ENCODE data around the gene YOD1. TPM values are rescaled to one million over a fixed set of nuclear protein-coding genes. Genes with fewer than 3 reads are reported as not detected.

YOD1 gene
- total and polyA plus RNA-seq, 2 donors (not counting 3 experiments of a cell fraction or from before 2014, with no cell fraction given): 1.2 to 5.9 TPM

DNA sequence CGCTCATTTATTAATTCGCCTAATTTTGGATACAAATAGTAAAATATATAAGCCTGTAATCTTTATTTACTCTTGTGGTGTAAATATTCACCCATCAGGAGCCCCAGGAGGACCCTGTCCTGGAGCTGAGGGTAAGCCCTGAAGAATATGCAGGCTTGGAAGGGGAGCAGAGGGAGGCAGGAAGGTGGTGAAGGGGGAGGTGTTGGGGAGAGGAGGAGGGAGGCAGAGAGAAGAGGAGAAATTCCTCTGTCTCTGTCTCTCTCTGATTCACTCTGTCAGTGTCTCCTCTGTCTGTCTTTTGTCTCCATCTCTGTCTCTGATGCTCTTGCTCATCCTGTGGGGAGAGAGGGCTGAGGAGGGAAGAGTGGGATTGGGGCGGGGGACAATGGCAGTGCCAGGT, 34.9 kb upstream of the YOD1 start:
- Histone ChIP-seq H3K27ac (ENCODE audit: insufficient read depth, low read depth, low read length) (no peak overlapping the region), H3K27me3 (ENCODE audit: control insufficient read depth in 2 of 2, insufficient read depth in 2 of 2, low read length in 2 of 2) (peaks cover 2 to 3% of the 10 kb centered on the region in 2 experiments), H3K4me2 (ENCODE audit: insufficient read depth, low read length) (no peak overlapping the region), H3K36me3 (ENCODE audit: control insufficient read depth in 2 of 2, extremely low read depth in 1 of 2, insufficient read depth in 2 of 2, low read length in 2 of 2) (no peaks in the 10 kb centered on the region), H3K4me1 (ENCODE audit: control insufficient read depth, extremely low read depth, insufficient read depth, low read length) (no peaks in the 10 kb centered on the region), H3K9me3 (replicated peaks; ENCODE audit: control insufficient read depth, insufficient read depth, low read length) (no peaks in the 10 kb centered on the region), H3K79me2 (ENCODE audit: control insufficient read depth, insufficient read depth, low read length) (no peaks in the 10 kb centered on the region), H4K20me1 (replicated peaks; ENCODE audit: control insufficient read depth, extremely low read depth, insufficient read depth, low read length) (no peaks in the 10 kb centered on the region), H3K9me1 (replicated peaks; ENCODE audit: control insufficient read depth, extremely low read depth, insufficient read depth, low read length) (no peaks in the 10 kb centered on the region), H3K9ac (replicated peaks; ENCODE audit: extremely low read depth, insufficient read depth, low read length) (no peak overlapping the region), H2AFZ (ENCODE audit: low read depth, low read length) (no peak overlapping the region), H3K4me3 (replicated peaks in 1 of 3; ENCODE audit: insufficient read depth in 1 of 3, low read depth in 1 of 3, low read length in 3 of 3) (no peak overlapping the region)
- POLR2A ChIA-PET: no interaction called here
- DNase-seq (ENCODE audit: low read depth, low spot score) (no peak), FAIRE-seq (no peak)
- no TSS peak for BruUV-seq (replicated peaks)
- dilution Hi-C loops (cut with MboI; ENCODE audit: extremely low pct_ligation_motif_present, low sequenced_read_pairs): no loop called here
- CTCF ChIA-PET: interaction anchor here (5.0 kb wide), 1 partner anchor 320 kb away, joined by 181 read pairs; no protein-coding TSS in a partner anchor
- intact Hi-C loops (cut with micrococcal nuclease): no loop called here
- TF ChIP-seq, protein P1, sequence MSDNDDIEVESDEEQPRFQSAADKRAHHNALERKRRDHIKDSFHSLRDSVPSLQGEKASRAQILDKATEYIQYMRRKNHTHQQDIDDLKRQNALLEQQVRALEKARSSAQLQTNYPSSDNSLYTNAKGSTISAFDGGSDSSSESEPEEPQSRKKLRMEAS (IDR thresholded peaks at IDR 0.05; ENCODE audit: insufficient read depth, insufficient read length): no peak
- TF ChIP-seq POLR2A (IDR thresholded peaks at IDR 0.05; ENCODE audit: low read depth, low read length): no peak
- TF ChIP-seq, protein P2, sequence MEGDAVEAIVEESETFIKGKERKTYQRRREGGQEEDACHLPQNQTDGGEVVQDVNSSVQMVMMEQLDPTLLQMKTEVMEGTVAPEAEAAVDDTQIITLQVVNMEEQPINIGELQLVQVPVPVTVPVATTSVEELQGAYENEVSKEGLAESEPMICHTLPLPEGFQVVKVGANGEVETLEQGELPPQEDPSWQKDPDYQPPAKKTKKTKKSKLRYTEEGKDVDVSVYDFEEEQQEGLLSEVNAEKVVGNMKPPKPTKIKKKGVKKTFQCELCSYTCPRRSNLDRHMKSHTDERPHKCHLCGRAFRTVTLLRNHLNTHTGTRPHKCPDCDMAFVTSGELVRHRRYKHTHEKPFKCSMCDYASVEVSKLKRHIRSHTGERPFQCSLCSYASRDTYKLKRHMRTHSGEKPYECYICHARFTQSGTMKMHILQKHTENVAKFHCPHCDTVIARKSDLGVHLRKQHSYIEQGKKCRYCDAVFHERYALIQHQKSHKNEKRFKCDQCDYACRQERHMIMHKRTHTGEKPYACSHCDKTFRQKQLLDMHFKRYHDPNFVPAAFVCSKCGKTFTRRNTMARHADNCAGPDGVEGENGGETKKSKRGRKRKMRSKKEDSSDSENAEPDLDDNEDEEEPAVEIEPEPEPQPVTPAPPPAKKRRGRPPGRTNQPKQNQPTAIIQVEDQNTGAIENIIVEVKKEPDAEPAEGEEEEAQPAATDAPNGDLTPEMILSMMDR (IDR thresholded peaks at IDR 0.05; ENCODE audit: extremely low read depth in 1 of 2, insufficient read depth in 1 of 2, low read depth in 1 of 2, low read length in 2 of 2): no peak
- TF ChIP-seq JUN (IDR thresholded peaks at IDR 0.05; ENCODE audit: borderline replicate concordance, insufficient read depth, insufficient read length, low read depth): no peak
- TF ChIP-seq EZH2 (IDR thresholded peaks at IDR 0.05; ENCODE audit: borderline replicate concordance, low read depth, low read length, severe bottlenecking): no peak
- TF ChIP-seq MYC (IDR thresholded peaks at IDR 0.05; ENCODE audit: low read depth, low read length): no peak
- no peak for TF ChIP-seq FOS (IDR thresholded peaks at IDR 0.05; ENCODE audit: borderline replicate concordance, insufficient read depth, low read length)
- no peak for TF ChIP-seq POLR2AphosphoS5 (IDR thresholded peaks at IDR 0.05; ENCODE audit: insufficient read depth, low read depth, low read length)
- no peak for TF ChIP-seq GATA2 (IDR thresholded peaks at IDR 0.05; ENCODE audit: insufficient read depth, insufficient read length, low read depth, low read length)
